DND-41 (cell line): ENCODE measurements around the gene ABCB9.

Experiments
- EZH2 ChIP-seq: IDR thresholded peaks from 3 replicates; pipeline ENCODE4 v1.6.1; 2012; ENCODE audit warnings: borderline replicate concordance, low read depth, mild to moderate bottlenecking, moderate library complexity, low read length, inconsistent platforms; ENCODE audit not compliant: severe bottlenecking
- TF ChIP-seq, protein P1 (sequence below): IDR thresholded peaks from 2 replicates; pipeline ENCODE4 v1.5.1; 2012; ENCODE audit warnings: borderline replicate concordance, low read length, moderate library complexity, mild to moderate bottlenecking; ENCODE audit not compliant: poor library complexity, severe bottlenecking; ENCODE audit errors: extremely low read depth

DNA sequence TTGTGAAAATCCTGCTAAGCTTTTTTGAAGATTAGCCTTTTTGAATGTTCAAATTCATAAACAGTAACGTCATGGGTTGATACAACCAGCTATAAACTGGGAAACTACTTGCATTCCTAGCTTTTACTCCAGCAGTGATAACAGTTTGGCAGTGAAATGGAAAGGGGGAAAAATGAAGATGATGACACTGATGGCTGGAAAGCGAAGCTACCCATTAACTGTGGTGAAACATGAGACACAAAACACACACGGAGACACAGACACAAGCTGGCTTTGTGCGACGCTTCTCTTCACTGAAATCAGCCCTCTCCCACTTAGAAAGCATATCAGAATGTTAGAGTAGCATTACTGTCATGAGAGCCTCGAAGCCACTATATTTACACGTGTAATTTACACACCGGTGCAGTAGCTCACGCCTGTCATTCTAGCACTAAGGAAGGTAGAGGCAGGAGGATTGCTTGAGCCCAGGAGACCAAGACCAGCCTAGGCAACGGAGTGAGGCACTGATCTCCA, 86.1 kb downstream of the ABCB9 start:
- TF ChIP-seq, protein P1, sequence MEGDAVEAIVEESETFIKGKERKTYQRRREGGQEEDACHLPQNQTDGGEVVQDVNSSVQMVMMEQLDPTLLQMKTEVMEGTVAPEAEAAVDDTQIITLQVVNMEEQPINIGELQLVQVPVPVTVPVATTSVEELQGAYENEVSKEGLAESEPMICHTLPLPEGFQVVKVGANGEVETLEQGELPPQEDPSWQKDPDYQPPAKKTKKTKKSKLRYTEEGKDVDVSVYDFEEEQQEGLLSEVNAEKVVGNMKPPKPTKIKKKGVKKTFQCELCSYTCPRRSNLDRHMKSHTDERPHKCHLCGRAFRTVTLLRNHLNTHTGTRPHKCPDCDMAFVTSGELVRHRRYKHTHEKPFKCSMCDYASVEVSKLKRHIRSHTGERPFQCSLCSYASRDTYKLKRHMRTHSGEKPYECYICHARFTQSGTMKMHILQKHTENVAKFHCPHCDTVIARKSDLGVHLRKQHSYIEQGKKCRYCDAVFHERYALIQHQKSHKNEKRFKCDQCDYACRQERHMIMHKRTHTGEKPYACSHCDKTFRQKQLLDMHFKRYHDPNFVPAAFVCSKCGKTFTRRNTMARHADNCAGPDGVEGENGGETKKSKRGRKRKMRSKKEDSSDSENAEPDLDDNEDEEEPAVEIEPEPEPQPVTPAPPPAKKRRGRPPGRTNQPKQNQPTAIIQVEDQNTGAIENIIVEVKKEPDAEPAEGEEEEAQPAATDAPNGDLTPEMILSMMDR: no peak
- no peak for TF ChIP-seq EZH2
